Measurements from ENCODE around the gene PHF13. TPM values are rescaled to one million over a fixed set of nuclear protein-coding genes. Genes with fewer than 3 reads are reported as not detected.

Gene PHF13
- total and polyA plus RNA-seq, 9 of the 15 experiments (the other 6 are each of a cell fraction or from before 2014, with no cell fraction given) = 1.8 to 36.1 (median 11.7) TPM

- TF ChIP-seq ZBTB11 (CRISPR knock-in tag; IDR thresholded peaks at IDR 0.05) (peak in 1 of 3 experiments; percentile 64; a peak in 2 of 6 replicates), ZNF253 (CRISPR knock-in tag; conservative IDR thresholded peaks at IDR 0.05) (no peak), ZNF263 (CRISPR knock-in tag; IDR thresholded peaks at IDR 0.05; ENCODE audit: borderline replicate concordance) (0 out of 2 replicates have a peak, but pooled peaks have one; percentile 31), POLR3G (IDR thresholded peaks at IDR 0.05; ENCODE audit: extremely low read depth, insufficient read length, insufficient replicate concordance) (no peak), POLR2G (IDR thresholded peaks at IDR 0.05; ENCODE audit: low read depth, low read length) (peak; percentile 90), HCFC1 (IDR thresholded peaks at IDR 0.05; ENCODE audit: low read depth, low read length) (peak; percentile 77), PRDM10 (IDR thresholded peaks at IDR 0.05; ENCODE audit: partially characterized antibody) (peak; percentile 91), MBD2 (IDR thresholded peaks at IDR 0.05; ENCODE audit: borderline replicate concordance, low read depth) (peak; percentile 85), TAF1 (IDR thresholded peaks at IDR 0.05; ENCODE audit: control insufficient read depth, extremely low read depth, insufficient read depth, low read length, severe bottlenecking) (peak; percentile 26), FOXA1 (IDR thresholded peaks at IDR 0.05; ENCODE audit: borderline replicate concordance) (no peak), SIN3A (IDR thresholded peaks at IDR 0.05; ENCODE audit: borderline replicate concordance in 2 of 2, control insufficient read depth in 1 of 2, low read depth in 2 of 2, low read length in 2 of 2) (peak; percentile 64 to 72; a peak in 2 of 4 replicates), JUN (IDR thresholded peaks at IDR 0.05; ENCODE audit: borderline replicate concordance, low read depth, low read length) (no peak; the same call in 1 of the 2 replicates), JUN (CRISPR knock-in tag; IDR thresholded peaks at IDR 0.05; ENCODE audit: borderline replicate concordance) (peak; percentile 73; the same call in 1 of the 2 replicates), HBP1 (CRISPR knock-in tag; IDR thresholded peaks at IDR 0.05) (0 out of 2 replicates have a peak, but pooled peaks have one; percentile 37), SIN3B (IDR thresholded peaks at IDR 0.05; ENCODE audit: low read depth) (peak; percentile 57; the same call in 1 of the 2 replicates)
These were observed 11.4 kb downstream of the PHF13 start, which contains the start of gene THAP3 (continued) for GRCh38 chr1:6624710-6625583.

All from K562 (cell line).